K562 (cell line): ENCODE measurements around the gene COL23A1. TPM values are rescaled to one million over a fixed set of nuclear protein-coding genes. Genes with fewer than 3 reads are reported as not detected.

Source experiments
- ATAC-seq: fragments of 200-7000 bp; cut with Tn5 transposase; 3 replicates; pipeline ENCODE4 v1.9.1; 2020; ENCODE audit warnings: moderate library complexity
- BruUV-seq: library from RNA; stranded (reverse); fragments of 400-500 nt; replicated peaks from 2 replicates; lab custom pipeline; 2021; lab: Mats Ljungman, UMichigan
- CTCF ChIA-PET: fragments of 300-600 bp; formaldehyde crosslinking; extraction: SDS; loops from one replicate; lab custom pipeline; 2021; ENCODE audit warnings: low intra/inter-chr PET ratio; lab: Yijun Ruan, JAX
- POLR2A ChIA-PET: fragments of 300-600, 350-650 bp; sonication (Branson Sonifier 250); formaldehyde crosslinking; extraction: SDS; loops from one replicate; lab custom pipeline; 2021; ENCODE audit warnings: antibody characterized with exemption, inconsistent platforms; lab: Yijun Ruan, JAX
- DNase-seq, 4 experiments: peaks; one replicate each; pipeline versions ENCODE4 v3.0.0 to v3.0.0-alpha.2; 2011 to 2018; ENCODE audit warnings: low spot score in 3 of 4, mixed read lengths in 3 of 4; ENCODE audit errors: extremely low read depth in 1 of 4
- FAIRE-seq: peaks from 2 replicates; lab custom pipeline; 2011; peaks lifted over from hg19 to GRCh38; lab: Jason Lieb, UNC
- H2AFZ ChIP-seq: 2 replicates; pipeline ENCODE4 v1.6.0; 2011; ENCODE audit warnings: low read depth, low read length, control low read depth, inconsistent platforms
- H3K27ac ChIP-seq: fragments of 200-600 bp; 3 replicates; pipeline ENCODE4 v1.8.0; 2011; ENCODE audit warnings: low read depth, mild to moderate bottlenecking, control low read depth, inconsistent platforms, low read length, moderate library complexity, mixed read lengths; ENCODE audit errors: extremely low read depth
- H3K27me3 ChIP-seq, 2 experiments: fragments of 300-600 bp in 1 of 2; 2 replicates in 1 of 2; 3 replicates in 1 of 2; pipeline versions ENCODE4 v1.6.0 to v1.8.0; 2011; ENCODE audit warnings: inconsistent platforms in 2 of 2, low read length in 2 of 2, mild to moderate bottlenecking in 1 of 2, mixed read lengths in 1 of 2, moderate library complexity in 1 of 2; ENCODE audit not compliant: control insufficient read depth in 2 of 2, insufficient read depth in 2 of 2
- H3K36me3 ChIP-seq: fragments of 300-600 bp; 3 replicates; pipeline ENCODE4 v1.8.0; 2011; ENCODE audit warnings: mild to moderate bottlenecking, low read length, inconsistent platforms; ENCODE audit not compliant: control insufficient read depth, insufficient read depth
- H3K4me1 ChIP-seq, 2 experiments: fragments of 200-600 bp in 1 of 2; replicated peaks in 1 of 2; 2 replicates in 1 of 2; 3 replicates in 1 of 2; pipeline versions ENCODE4 v1.5.1 to v1.8.0; 2011; ENCODE audit warnings: inconsistent platforms in 2 of 2, low read length in 2 of 2, mild to moderate bottlenecking in 1 of 2, mixed read lengths in 1 of 2, moderate library complexity in 1 of 2; ENCODE audit not compliant: control insufficient read depth in 2 of 2, insufficient read depth in 2 of 2
- H3K4me2 ChIP-seq: 2 replicates; pipeline ENCODE4 v1.6.1; 2011; ENCODE audit warnings: low read length, control low read depth, inconsistent platforms, mixed read lengths; ENCODE audit not compliant: insufficient read depth
- H3K4me3 ChIP-seq: fragments of 200-600 bp; sonication (generic), shearing (Covaris generic); 2 replicates; pipeline ENCODE4 v1.5.1; 2016; ENCODE audit warnings: control low read depth, inconsistent platforms
- H3K79me2 ChIP-seq: fragments of 200-600 bp; 3 replicates; pipeline ENCODE4 v1.8.0; 2011; ENCODE audit warnings: low read length, inconsistent platforms; ENCODE audit not compliant: control insufficient read depth, insufficient read depth
- H3K9ac ChIP-seq, 2 experiments: 2 replicates each; pipeline versions ENCODE4 v1.6.0 to v1.6.1; 2011; ENCODE audit warnings: low read depth in 2 of 2, low read length in 2 of 2, control low read depth in 1 of 2, inconsistent platforms in 1 of 2, mild to moderate bottlenecking in 1 of 2, mixed read lengths in 1 of 2; ENCODE audit not compliant: insufficient read depth in 1 of 2
- H3K9me1 ChIP-seq: one replicate; pipeline ENCODE4 v1.6.0; 2011; ENCODE audit warnings: inconsistent platforms, mild to moderate bottlenecking, low read length, moderate library complexity; ENCODE audit not compliant: control insufficient read depth, insufficient read depth
- H3K9me3 ChIP-seq: replicated peaks from 2 replicates; pipeline ENCODE4 v1.5.1; 2011; ENCODE audit warnings: low read depth, low read length, inconsistent platforms; ENCODE audit not compliant: control insufficient read depth, insufficient read depth
- H4K20me1 ChIP-seq: replicated peaks from 2 replicates; pipeline ENCODE4 v1.6.1; 2011; ENCODE audit warnings: low read length, inconsistent platforms, mixed read lengths; ENCODE audit not compliant: control insufficient read depth, insufficient read depth
- ATF3 ChIP-seq, 2 experiments: fragments of 450-650 bp in 1 of 2; sonication (generic) in 1 of 2; formaldehyde crosslinking in 1 of 2; IDR thresholded peaks in 1 of 2; conservative IDR thresholded peaks in 1 of 2; 2 replicates each; pipeline versions ENCODE4 v1.6.1 to v1.8.1; 2016 to 2023; ENCODE audit warnings: mild to moderate bottlenecking in 2 of 2, moderate library complexity in 2 of 2, inconsistent platforms in 1 of 2, missing genetic modification reagents in 1 of 2
- BMI1 ChIP-seq: fragments of 150-350 bp; IDR thresholded peaks from 2 replicates; pipeline ENCODE4 v1.6.1; 2014; ENCODE audit warnings: low read length
- CTCF ChIP-seq, 3 experiments: IDR thresholded peaks in 2 of 3; conservative IDR thresholded peaks in 1 of 3; 2 replicates each; pipeline ENCODE4 v1.5.1; 2011 to 2012; ENCODE audit warnings: low read length in 3 of 3, mild to moderate bottlenecking in 3 of 3, control low read depth in 2 of 3, improper control_type of control experiment in 1 of 3, inconsistent platforms in 1 of 3, low read depth in 1 of 3, mixed read lengths in 1 of 3, moderate library complexity in 1 of 3; ENCODE audit not compliant: insufficient read depth in 2 of 3
- FOS ChIP-seq: IDR thresholded peaks from 3 replicates; pipeline ENCODE4 v1.6.1; 2011; ENCODE audit not compliant: insufficient read length; ENCODE audit errors: extremely low read depth
- KAT7 ChIP-seq: sonication (generic); formaldehyde crosslinking; IDR thresholded peaks from 2 replicates; pipeline ENCODE4 v1.8.0; 2022; ENCODE audit warnings: missing genetic modification reagents, mild to moderate bottlenecking, borderline replicate concordance
- KDM1A ChIP-seq, 2 experiments: fragments of 450-650 bp; IDR thresholded peaks; 2 replicates each; pipeline ENCODE4 v1.6.1; 2016; ENCODE audit warnings: mild to moderate bottlenecking in 2 of 2
- KLF13 ChIP-seq: fragments of 450-650 bp; IDR thresholded peaks from 2 replicates; pipeline ENCODE4 v1.6.1; 2016; ENCODE audit warnings: missing genetic modification characterization, low read depth, mild to moderate bottlenecking, missing compliant biosample characterization, moderate library complexity, borderline replicate concordance
- NCOA1 ChIP-seq: fragments of 450-650 bp; IDR thresholded peaks from 2 replicates; pipeline ENCODE4 v1.6.1; 2016; ENCODE audit warnings: low read depth
- POLR3G ChIP-seq: IDR thresholded peaks from 2 replicates; pipeline ENCODE4 v1.6.1; 2011; ENCODE audit not compliant: insufficient read length, insufficient replicate concordance; ENCODE audit errors: extremely low read depth
- WGBS: fragments of 100-300 bp; shearing (Covaris generic); methylation state at CpG from one replicate; pipeline ENCODE4 v1.1.6; 2016; ENCODE audit warnings: low coverage, mixed read lengths; ENCODE audit not compliant: insufficient coverage; ENCODE audit errors: missing lambda C conversion rate; 5-methylcytosine and 5-hydroxymethylcytosine counted together
- in situ Hi-C: fragments of 300-500 bp; cut with MboI; formaldehyde crosslinking; loops from 4 replicates; pipeline ENCODE4 v1.15.0; 2018; ENCODE audit warnings: inconsistent platforms, mixed read lengths
- intact Hi-C: fragments of 100-400 bp; cut with micrococcal nuclease; formaldehyde crosslinking; loops from 2 replicates; pipeline ENCODE4 v1.14.2; 2022
- polyA plus RNA-seq, 8 experiments: library from polyadenylated mRNA; depleted of rRNA in 4 of 8; stranded (reverse) in 5 of 8; unstranded in 3 of 8; fragments of >200 nt; fragmentation: Nextera tagmentation in 2 of 8; fragmentation: Illumina TruSeq in 1 of 8; extraction: Ambion mirVana in 2 of 8; extraction: Trizol in 1 of 8; gene quantifications; 2 replicates each; pipeline versions ENCODE4 v1.2.1 to v1.2.3, GENCODE V29; 2011 to 2014; ENCODE audit warnings: inconsistent platforms in 1 of 8, missing spikeins in 1 of 8
- total RNA-seq, 7 experiments: library from RNA; depleted of rRNA in 6 of 7; stranded (reverse); fragments of >200 nt in 6 of 7; fragmentation: Illumina TruSeq in 2 of 7; extraction: Trizol in 2 of 7; gene quantifications; 2 replicates each; pipeline versions ENCODE4 v1.2.1 to v1.2.3, GENCODE V29; 2011 to 2021; ENCODE audit warnings: low replicate concordance in 1 of 7
- TF ChIP-seq, protein P1 (sequence below): fragments of 450-650 bp; IDR thresholded peaks from 2 replicates; pipeline ENCODE4 v1.7.1; 2018; ENCODE audit warnings: mild to moderate bottlenecking, low read depth; ENCODE audit not compliant: partially characterized antibody

COL23A1 gene
- total and polyA plus RNA-seq, 9 of the 15 experiments (the other 6 are each of a cell fraction or from before 2014, with no cell fraction given), result 0.09 TPM; not detected in 8

GRCh38 chr5:178286226-178287090 is 303.7 kb downstream of the COL23A1 start:
- ChIA-PET POLR2A (interaction anchor here (0.6 to 0.8 kb wide), 2 partner anchors 21 to 81 kb away, joined by 3 to 6 read pairs; no protein-coding TSS in a partner anchor), CTCF (no interaction called here)
- no peaks in the 10 kb centered on the region for H3K36me3 ChIP-seq
- no peak overlapping the region for H3K27ac ChIP-seq
- no peak overlapping the region for H3K4me3 ChIP-seq
- no peak overlapping the region for H2AFZ ChIP-seq
- no TSS peak for BruUV-seq
- intact Hi-C loops, result no loop called here
- H3K9me3 ChIP-seq, result no peaks in the 10 kb centered on the region
- peaks cover 24 to 69% of the 10 kb centered on the region in 2 experiments; a peak in 3 of 5 replicates for H3K27me3 ChIP-seq
- DNase-seq, result no peak
- WGBS, result 20% methylated on average over 34 of the region's 34 CpGs
- no peaks in the 10 kb centered on the region for H3K9me1 ChIP-seq
- no peak overlapping the region for H3K9ac ChIP-seq
- H3K4me2 ChIP-seq, result no peak overlapping the region
- no peaks in the 10 kb centered on the region for H4K20me1 ChIP-seq
- ATAC-seq, result no peak
- no peaks in the 10 kb centered on the region for H3K79me2 ChIP-seq
- H3K4me1 ChIP-seq, result peaks cover 0 to 3% of the 10 kb centered on the region in 2 experiments; a peak in 2 of 5 replicates
- no peak for FAIRE-seq
- in situ Hi-C loops, result loop anchor here (25.0 kb wide), 1 partner anchor 551 kb away; no protein-coding TSS in a partner anchor
- no peak for TF ChIP-seq KLF13 (tag)
- TF ChIP-seq NCOA1, result no peak
- no peak for TF ChIP-seq CTCF (IDR thresholded peaks at IDR 0.05 in 2 of 3, conservative IDR thresholded peaks at IDR 0.05 in 1 of 3; ENCODE audit: insufficient read depth in 2 of 3, low read depth in 1 of 3, low read length in 3 of 3)
- TF ChIP-seq, protein P1, sequence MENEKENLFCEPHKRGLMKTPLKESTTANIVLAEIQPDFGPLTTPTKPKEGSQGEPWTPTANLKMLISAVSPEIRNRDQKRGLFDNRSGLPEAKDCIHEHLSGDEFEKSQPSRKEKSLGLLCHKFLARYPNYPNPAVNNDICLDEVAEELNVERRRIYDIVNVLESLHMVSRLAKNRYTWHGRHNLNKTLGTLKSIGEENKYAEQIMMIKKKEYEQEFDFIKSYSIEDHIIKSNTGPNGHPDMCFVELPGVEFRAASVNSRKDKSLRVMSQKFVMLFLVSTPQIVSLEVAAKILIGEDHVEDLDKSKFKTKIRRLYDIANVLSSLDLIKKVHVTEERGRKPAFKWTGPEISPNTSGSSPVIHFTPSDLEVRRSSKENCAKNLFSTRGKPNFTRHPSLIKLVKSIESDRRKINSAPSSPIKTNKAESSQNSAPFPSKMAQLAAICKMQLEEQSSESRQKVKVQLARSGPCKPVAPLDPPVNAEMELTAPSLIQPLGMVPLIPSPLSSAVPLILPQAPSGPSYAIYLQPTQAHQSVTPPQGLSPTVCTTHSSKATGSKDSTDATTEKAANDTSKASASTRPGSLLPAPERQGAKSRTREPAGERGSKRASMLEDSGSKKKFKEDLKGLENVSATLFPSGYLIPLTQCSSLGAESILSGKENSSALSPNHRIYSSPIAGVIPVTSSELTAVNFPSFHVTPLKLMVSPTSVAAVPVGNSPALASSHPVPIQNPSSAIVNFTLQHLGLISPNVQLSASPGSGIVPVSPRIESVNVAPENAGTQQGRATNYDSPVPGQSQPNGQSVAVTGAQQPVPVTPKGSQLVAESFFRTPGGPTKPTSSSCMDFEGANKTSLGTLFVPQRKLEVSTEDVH, result no peak
- TF ChIP-seq KDM1A (IDR thresholded peaks at IDR 0.05), result no peak
- TF ChIP-seq KAT7 (CRISPR knock-in tag), result no peak
- no peak for TF ChIP-seq POLR3G
- no peak for TF ChIP-seq ATF3 (IDR thresholded peaks at IDR 0.05)
- TF ChIP-seq ATF3 (CRISPR knock-in tag; conservative IDR thresholded peaks at IDR 0.05), result no peak
- TF ChIP-seq BMI1, result no peak
- no peak for TF ChIP-seq FOS
